Measurements from ENCODE around the gene PYGB.

PYGB gene

GRCh38 chr20:25283221-25283951 lies 35.5 kb downstream of the PYGB start:
- DNase-seq (ENCODE audit: low read depth): no peak

- no peak for DNase-seq (ENCODE audit: low read depth)
Measured at GRCh38 chr20:25284131-25284601, 36.3 kb downstream of the PYGB start.

GRCh38 chr20:25285091-25285647 lies 37.3 kb downstream of the PYGB start:
- DNase-seq (ENCODE audit: low read depth): no peak

GRCh38 chr20:25285856-25286798 lies 38.2 kb downstream of the PYGB start:
- no peak for DNase-seq (ENCODE audit: low read depth)

- DNase-seq (ENCODE audit: low read depth): no peak
Measured at GRCh38 chr20:25286917-25287316, 39.0 kb downstream of the PYGB start.

GRCh38 chr20:25287631-25288290 lies 39.9 kb downstream of the PYGB start:
- DNase-seq (ENCODE audit: low read depth): no peak

GRCh38 chr20:25288291-25289181 lies 40.7 kb downstream of the PYGB start:
- no peak for DNase-seq (ENCODE audit: low read depth)

- DNase-seq (ENCODE audit: low read depth): no peak
Measured at GRCh38 chr20:25289886-25290597, 42.2 kb downstream of the PYGB start.

GRCh38 chr20:25290646-25291431 lies 43.0 kb downstream of the PYGB start:
- no peak for DNase-seq (ENCODE audit: low read depth)

GRCh38 chr20:25291432-25292133 lies 43.7 kb downstream of the PYGB start:
- DNase-seq (ENCODE audit: low read depth): no peak

GRCh38 chr20:25292176-25292891 lies 44.4 kb downstream of the PYGB start:
- no peak for DNase-seq (ENCODE audit: low read depth)

GRCh38 chr20:25293507-25293906 lies 45.6 kb downstream of the PYGB start:
- no peak for DNase-seq (ENCODE audit: low read depth)

- no peak for DNase-seq (ENCODE audit: low read depth)
Measured at GRCh38 chr20:25293910-25294458, 46.1 kb downstream of the PYGB start.

GRCh38 chr20:25294459-25295385 lies 46.8 kb downstream of the PYGB start:
- DNase-seq (ENCODE audit: low read depth): no peak

- no peak for DNase-seq (ENCODE audit: low read depth)
Measured at GRCh38 chr20:25295386-25296093, 47.7 kb downstream of the PYGB start.

Data from GM04504 (cell line).